PC-3 (cell line): ENCODE measurements around the gene EIF4G3. TPM values are rescaled to one million over a fixed set of nuclear protein-coding genes. Genes with fewer than 3 reads are reported as not detected.

Experiments
- ATAC-seq: fragments of 200-7000 bp; cut with Tn5 transposase; 2 replicates; pipeline ENCODE4 v1.9.1; 2020; ENCODE audit warnings: mild to moderate bottlenecking, moderate library complexity
- BruUV-seq: library from RNA; stranded (reverse); fragments of 400-500 nt; replicated peaks from 2 replicates; lab custom pipeline; 2021; lab: Mats Ljungman, UMichigan
- CTCF ChIA-PET: fragments of 300-600 bp; sonication (Branson Sonifier 250); formaldehyde crosslinking; loops from one replicate; lab custom pipeline; 2022; ENCODE audit warnings: antibody characterized with exemption; lab: Charles Lee
- POLR2A ChIA-PET: fragments of 300-600 bp; sonication (Branson Sonifier 250); formaldehyde crosslinking; loops from one replicate; lab custom pipeline; 2022; ENCODE audit warnings: antibody characterized with exemption; ENCODE audit not compliant: unreplicated experiment; lab: Charles Lee
- DNase-seq: peaks from one replicate; pipeline ENCODE4 v3.0.0-alpha.2; 2015
- H2AFZ ChIP-seq: fragments of 300-600 bp; sonication (generic); 2 replicates; pipeline ENCODE4 v1.6.0; 2016; ENCODE audit warnings: antibody characterized with exemption, low read length
- H3F3A ChIP-seq: fragments of 300-600 bp; sonication (generic); one replicate; pipeline ENCODE4 v1.6.0; 2017; ENCODE audit warnings: antibody characterized with exemption, low read length, control low read depth, mild to moderate bottlenecking; ENCODE audit not compliant: unreplicated experiment
- H3K27ac ChIP-seq: fragments of 300-600 bp; sonication (generic); 2 replicates; pipeline ENCODE4 v1.5.1; 2016; ENCODE audit warnings: mild to moderate bottlenecking, low read length
- H3K27me3 ChIP-seq: fragments of 300-600 bp; sonication (generic); 2 replicates; pipeline ENCODE4 v1.6.1; 2016; ENCODE audit warnings: low read length, mixed read lengths
- H3K36me3 ChIP-seq: fragments of 300-600 bp; sonication (generic); 2 replicates; pipeline ENCODE4 v1.6.1; 2016; ENCODE audit warnings: low read depth, mixed run types, low read length, mixed read lengths
- H3K4me1 ChIP-seq: fragments of 300-600 bp; sonication (generic); 2 replicates; pipeline ENCODE4 v1.5.1; 2016; ENCODE audit warnings: low read length; ENCODE audit not compliant: insufficient read depth
- H3K4me2 ChIP-seq: fragments of 300-600 bp; sonication (generic); 2 replicates; pipeline ENCODE4 v1.6.0; 2016; ENCODE audit warnings: low read length
- H3K4me3 ChIP-seq: fragments of 300-600 bp; sonication (generic); 2 replicates; pipeline ENCODE4 v1.5.1; 2016; ENCODE audit warnings: mild to moderate bottlenecking, low read length, mixed read lengths
- H3K79me2 ChIP-seq: fragments of 300-600 bp; sonication (generic); 2 replicates; pipeline ENCODE4 v1.6.1; 2017; ENCODE audit warnings: low read length, mixed read lengths
- H3K9ac ChIP-seq: fragments of 300-600 bp; sonication (generic); 2 replicates; pipeline ENCODE4 v1.6.0; 2016; ENCODE audit warnings: mild to moderate bottlenecking, low read length
- H3K9me2 ChIP-seq: fragments of 300-600 bp; sonication (generic); replicated peaks from 2 replicates; pipeline ENCODE4 v1.6.1; 2016; ENCODE audit warnings: mixed run types, low read length, mixed read lengths
- H3K9me3 ChIP-seq: fragments of 300-600 bp; sonication (generic); 2 replicates; pipeline ENCODE4 v1.6.1; 2016; ENCODE audit warnings: low read length, mixed read lengths
- H4K20me1 ChIP-seq: fragments of 300-600 bp; sonication (generic); 2 replicates; pipeline ENCODE4 v1.6.1; 2016; ENCODE audit warnings: low read length, mixed read lengths
- EZH2 ChIP-seq: fragments of 300-600 bp; sonication (generic); IDR thresholded peaks from one replicate; pipeline ENCODE4 v1.6.1; 2017; ENCODE audit warnings: antibody characterized with exemption, mild to moderate bottlenecking, low read length; ENCODE audit not compliant: unreplicated experiment
- EZH2phosphoT487 ChIP-seq: fragments of 300-600 bp; sonication (generic); IDR thresholded peaks from 2 replicates; pipeline ENCODE4 v1.6.1; 2018; ENCODE audit warnings: mild to moderate bottlenecking, antibody characterized with exemption, low read length, borderline replicate concordance
- intact Hi-C: fragments of 100-400 bp; cut with micrococcal nuclease; formaldehyde crosslinking; loops from 2 replicates; pipeline ENCODE4 v1.9.0; 2023
- total RNA-seq: library from RNA; depleted of rRNA; stranded (reverse); fragments of >200 nt; gene quantifications from 2 replicates; pipeline ENCODE4 v1.2.3, GENCODE V29; 2014
- TF ChIP-seq, protein P1 (sequence below): fragments of 300-600 bp; sonication (generic); conservative IDR thresholded peaks from 2 replicates; pipeline ENCODE4 v1.5.1; 2017; ENCODE audit warnings: antibody characterized with exemption, low read depth, mild to moderate bottlenecking, low read length

The EIF4G3 gene
- total RNA-seq, 1 experiment from 2014 or later: 16.9 TPM

GRCh38 chr1:21018673-21019072 is 158.0 kb downstream of the EIF4G3 start:
- Histone ChIP-seq H3F3A (peaks cover 3% of the 10 kb centered on the region), H3K4me3 (no peak overlapping the region), H4K20me1 (no peaks in the 10 kb centered on the region), H3K79me2 (peaks cover 40% of the 10 kb centered on the region), H3K4me1 (peaks cover 35% of the 10 kb centered on the region), H3K36me3 (no peaks in the 10 kb centered on the region), H3K9me2 (no peaks in the 10 kb centered on the region), H3K9me3 (no peaks in the 10 kb centered on the region), H3K27ac (no peak overlapping the region), H3K9ac (no peak overlapping the region), H2AFZ (no peak overlapping the region), H3K4me2 (no peak overlapping the region), H3K27me3 (no peaks in the 10 kb centered on the region)
- intact Hi-C loops: no loop called here
- no TSS peak for BruUV-seq
- TF ChIP-seq, protein P1, sequence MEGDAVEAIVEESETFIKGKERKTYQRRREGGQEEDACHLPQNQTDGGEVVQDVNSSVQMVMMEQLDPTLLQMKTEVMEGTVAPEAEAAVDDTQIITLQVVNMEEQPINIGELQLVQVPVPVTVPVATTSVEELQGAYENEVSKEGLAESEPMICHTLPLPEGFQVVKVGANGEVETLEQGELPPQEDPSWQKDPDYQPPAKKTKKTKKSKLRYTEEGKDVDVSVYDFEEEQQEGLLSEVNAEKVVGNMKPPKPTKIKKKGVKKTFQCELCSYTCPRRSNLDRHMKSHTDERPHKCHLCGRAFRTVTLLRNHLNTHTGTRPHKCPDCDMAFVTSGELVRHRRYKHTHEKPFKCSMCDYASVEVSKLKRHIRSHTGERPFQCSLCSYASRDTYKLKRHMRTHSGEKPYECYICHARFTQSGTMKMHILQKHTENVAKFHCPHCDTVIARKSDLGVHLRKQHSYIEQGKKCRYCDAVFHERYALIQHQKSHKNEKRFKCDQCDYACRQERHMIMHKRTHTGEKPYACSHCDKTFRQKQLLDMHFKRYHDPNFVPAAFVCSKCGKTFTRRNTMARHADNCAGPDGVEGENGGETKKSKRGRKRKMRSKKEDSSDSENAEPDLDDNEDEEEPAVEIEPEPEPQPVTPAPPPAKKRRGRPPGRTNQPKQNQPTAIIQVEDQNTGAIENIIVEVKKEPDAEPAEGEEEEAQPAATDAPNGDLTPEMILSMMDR: no peak
- TF ChIP-seq EZH2 (no peak), EZH2phosphoT487 (no peak)
- ChIA-PET CTCF (no interaction called here), POLR2A (no interaction called here)
- no peak for ATAC-seq
- no peak for DNase-seq

DNA sequence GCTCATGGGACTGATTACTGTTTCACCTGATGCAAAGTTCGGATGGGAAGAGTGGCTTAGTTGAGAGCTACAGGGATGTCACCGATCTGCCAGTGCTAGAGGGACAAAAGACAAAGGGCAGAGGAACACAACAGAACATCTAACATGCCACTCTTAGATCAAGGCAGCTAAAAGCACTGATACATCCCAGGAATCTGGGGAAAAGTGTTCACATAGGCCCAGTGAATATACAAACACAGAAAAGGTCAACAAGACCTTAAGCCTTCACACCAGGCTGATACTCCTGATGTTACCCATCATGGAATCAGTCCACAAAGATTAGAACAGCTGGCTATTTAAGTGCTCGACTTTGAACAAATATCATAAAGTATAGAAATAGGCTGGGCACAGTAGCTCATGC is 163.2 kb downstream of the EIF4G3 start:
- no TSS peak for BruUV-seq

GRCh38 chr1:21012937-21013336 is 163.8 kb downstream of the EIF4G3 start:
- H3K9me3 ChIP-seq: no peaks in the 10 kb centered on the region
- TF ChIP-seq EZH2phosphoT487 (no peak), EZH2 (no peak)
- TF ChIP-seq, protein P1: no peak
- intact Hi-C loops: no loop called here
- no peaks in the 10 kb centered on the region for H3F3A ChIP-seq
- POLR2A ChIA-PET: no interaction called here
- no peaks in the 10 kb centered on the region for H3K9me2 ChIP-seq
- H3K4me1 ChIP-seq: peaks cover 15% of the 10 kb centered on the region
- no peak overlapping the region for H3K9ac ChIP-seq
- no peaks in the 10 kb centered on the region for H3K36me3 ChIP-seq
- no peak overlapping the region for H2AFZ ChIP-seq
- no peaks in the 10 kb centered on the region for H3K27me3 ChIP-seq
- peaks cover 20% of the 10 kb centered on the region for H3K79me2 ChIP-seq
- no TSS peak for BruUV-seq
- DNase-seq: no peak
- ATAC-seq: no peak
- no peak overlapping the region for H3K4me2 ChIP-seq
- H4K20me1 ChIP-seq: no peaks in the 10 kb centered on the region
- CTCF ChIA-PET: no interaction called here
- H3K4me3 ChIP-seq: no peak overlapping the region
- H3K27ac ChIP-seq: no peak overlapping the region

More for the DNA sequence above, 163.2 kb downstream of the EIF4G3 start:
- H3K27ac ChIP-seq: no peak overlapping the region
- H3K9me3 ChIP-seq: no peaks in the 10 kb centered on the region
- H3K4me2 ChIP-seq: no peak overlapping the region
- no peaks in the 10 kb centered on the region for H3K27me3 ChIP-seq
- TF ChIP-seq, protein P1: no peak
- TF ChIP-seq EZH2phosphoT487: no peak
- no peak for TF ChIP-seq EZH2
- no peak overlapping the region for H3K4me3 ChIP-seq
- no peaks in the 10 kb centered on the region for H3F3A ChIP-seq
- no peak overlapping the region for H2AFZ ChIP-seq
- no peak overlapping the region for H3K9ac ChIP-seq
- intact Hi-C loops: no loop called here
- peaks cover 23% of the 10 kb centered on the region for H3K79me2 ChIP-seq
- no peaks in the 10 kb centered on the region for H4K20me1 ChIP-seq
- no peaks in the 10 kb centered on the region for H3K9me2 ChIP-seq
- peaks cover 15% of the 10 kb centered on the region for H3K4me1 ChIP-seq
- no peak for ATAC-seq
- H3K36me3 ChIP-seq: no peaks in the 10 kb centered on the region
- ChIA-PET CTCF (no interaction called here), POLR2A (no interaction called here)
- DNase-seq: no peak
